Neural crest cell (in vitro differentiated cells): ENCODE data around the gene GJB4. TPM values are rescaled to one million over a fixed set of nuclear protein-coding genes. Genes with fewer than 3 reads are reported as not detected.

Experiments used
- DNase-seq: peaks from one replicate; pipeline ENCODE4 v3.0.0; 2021; ENCODE audit warnings: low read depth, mixed read lengths, low spot score
- H3K27ac Mint-ChIP-seq: one replicate; pipeline ENCODE4 v1.8.0; 2021; ENCODE audit warnings: mild to moderate bottlenecking, mixed read lengths; ENCODE audit not compliant: unreplicated experiment
- H3K27me3 Mint-ChIP-seq: 2 replicates; pipeline ENCODE4 v1.8.0; 2021; ENCODE audit warnings: low read depth, mild to moderate bottlenecking, mixed read lengths
- H3K36me3 Mint-ChIP-seq: 2 replicates; pipeline ENCODE4 v1.8.0; 2021; ENCODE audit warnings: low read depth, mild to moderate bottlenecking, mixed read lengths
- H3K4me1 Mint-ChIP-seq: 2 replicates; pipeline ENCODE4 v1.8.0; 2021; ENCODE audit warnings: mixed read lengths
- H3K4me3 Mint-ChIP-seq: one replicate; pipeline ENCODE4 v1.8.0; 2021; ENCODE audit warnings: mild to moderate bottlenecking, mixed read lengths
- H3K9me3 Mint-ChIP-seq: 2 replicates; pipeline ENCODE4 v1.8.0; 2021; ENCODE audit warnings: mixed read lengths
- total RNA-seq: library from RNA; stranded (reverse); gene quantifications from 2 replicates; pipeline ENCODE4 v1.2.1, GENCODE V29; 2021
- TF ChIP-seq, protein P1 (sequence below): fragments of 200-600 bp; sonication (generic); conservative IDR thresholded peaks from 2 replicates; pipeline ENCODE4 v1.5.0; 2021; ENCODE audit warnings: antibody characterized with exemption, mild to moderate bottlenecking

The GJB4 gene
- total RNA-seq, 1 donor from 2014 or later, result not detected

- Mint-ChIP-seq H3K4me1 (peaks cover 26% of the 10 kb centered on the region), H3K27me3 (peaks cover 55% of the 10 kb centered on the region), H3K36me3 (no peaks in the 10 kb centered on the region), H3K27ac (peak overlapping the region; percentile 17), H3K9me3 (no peaks in the 10 kb centered on the region), H3K4me3 (no peak overlapping the region)
- no peak for DNase-seq
- TF ChIP-seq, protein P1, sequence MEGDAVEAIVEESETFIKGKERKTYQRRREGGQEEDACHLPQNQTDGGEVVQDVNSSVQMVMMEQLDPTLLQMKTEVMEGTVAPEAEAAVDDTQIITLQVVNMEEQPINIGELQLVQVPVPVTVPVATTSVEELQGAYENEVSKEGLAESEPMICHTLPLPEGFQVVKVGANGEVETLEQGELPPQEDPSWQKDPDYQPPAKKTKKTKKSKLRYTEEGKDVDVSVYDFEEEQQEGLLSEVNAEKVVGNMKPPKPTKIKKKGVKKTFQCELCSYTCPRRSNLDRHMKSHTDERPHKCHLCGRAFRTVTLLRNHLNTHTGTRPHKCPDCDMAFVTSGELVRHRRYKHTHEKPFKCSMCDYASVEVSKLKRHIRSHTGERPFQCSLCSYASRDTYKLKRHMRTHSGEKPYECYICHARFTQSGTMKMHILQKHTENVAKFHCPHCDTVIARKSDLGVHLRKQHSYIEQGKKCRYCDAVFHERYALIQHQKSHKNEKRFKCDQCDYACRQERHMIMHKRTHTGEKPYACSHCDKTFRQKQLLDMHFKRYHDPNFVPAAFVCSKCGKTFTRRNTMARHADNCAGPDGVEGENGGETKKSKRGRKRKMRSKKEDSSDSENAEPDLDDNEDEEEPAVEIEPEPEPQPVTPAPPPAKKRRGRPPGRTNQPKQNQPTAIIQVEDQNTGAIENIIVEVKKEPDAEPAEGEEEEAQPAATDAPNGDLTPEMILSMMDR, result peak; percentile 38
These were observed 28.2 kb downstream of the GJB4 start for GRCh38 chr1:34787461-34788420.

DNA sequence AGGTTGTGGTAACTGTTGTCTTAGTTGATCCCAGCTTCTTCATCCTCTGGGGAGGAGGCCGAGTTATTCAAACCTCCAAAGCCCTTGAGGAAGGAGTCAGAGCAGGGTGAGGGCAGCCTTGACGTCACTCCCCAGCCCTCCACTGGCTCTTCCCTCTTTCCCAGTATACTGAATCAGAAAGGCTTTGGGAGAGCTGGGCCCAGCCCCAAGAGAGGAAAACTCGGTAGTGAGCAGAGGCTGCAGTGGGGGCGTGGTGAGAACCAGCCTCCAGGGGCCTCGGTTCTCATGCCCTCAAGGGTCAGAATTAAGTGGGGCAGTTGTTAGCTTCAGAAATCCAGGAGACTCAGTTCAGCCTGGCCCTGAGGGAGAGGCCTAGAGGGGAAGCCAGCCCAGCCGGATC is 31.4 kb downstream of the GJB4 start:
- TF ChIP-seq, protein P1, result no peak
- Mint-ChIP-seq H3K4me3 (no peak overlapping the region), H3K27ac (no peak overlapping the region), H3K4me1 (peaks cover 38% of the 10 kb centered on the region), H3K9me3 (no peaks in the 10 kb centered on the region), H3K27me3 (peaks cover 41% of the 10 kb centered on the region), H3K36me3 (peaks cover 5% of the 10 kb centered on the region)
- DNase-seq, result no peak

GRCh38 chr1:34792424-34792823 is 32.9 kb downstream of the GJB4 start:
- no peak for DNase-seq
- no peaks in the 10 kb centered on the region for H3K9me3 Mint-ChIP-seq
- H3K27ac Mint-ChIP-seq, result peak overlapping the region; percentile 57
- TF ChIP-seq, protein P1, result no peak
- H3K36me3 Mint-ChIP-seq, result peaks cover 5% of the 10 kb centered on the region
- peaks cover 44% of the 10 kb centered on the region for H3K4me1 Mint-ChIP-seq
- H3K27me3 Mint-ChIP-seq, result peaks cover 42% of the 10 kb centered on the region
- H3K4me3 Mint-ChIP-seq, result peak overlapping the region; percentile 82

GRCh38 chr1:34792868-34793727 is 33.6 kb downstream of the GJB4 start, which contains the start of gene GJA4:
Gene GJA4, plus strand, starts transcription at chr1:34792999. Its CDS starts 1,215 bp downstream, at chr1:34794214.
- H3K4me3 Mint-ChIP-seq, result peak within 1 kb of the TSS; percentile 82
- peaks cover 41% of the 10 kb centered on the region for H3K27me3 Mint-ChIP-seq
- TF ChIP-seq, protein P1, result no peak
- H3K27ac Mint-ChIP-seq, result peak within 1 kb of the TSS; percentile 57
- no peak for DNase-seq
- H3K9me3 Mint-ChIP-seq, result no peaks in the 10 kb centered on the region
- H3K4me1 Mint-ChIP-seq, result peaks cover 45% of the 10 kb centered on the region
- H3K36me3 Mint-ChIP-seq, result peaks cover 5% of the 10 kb centered on the region

DNA sequence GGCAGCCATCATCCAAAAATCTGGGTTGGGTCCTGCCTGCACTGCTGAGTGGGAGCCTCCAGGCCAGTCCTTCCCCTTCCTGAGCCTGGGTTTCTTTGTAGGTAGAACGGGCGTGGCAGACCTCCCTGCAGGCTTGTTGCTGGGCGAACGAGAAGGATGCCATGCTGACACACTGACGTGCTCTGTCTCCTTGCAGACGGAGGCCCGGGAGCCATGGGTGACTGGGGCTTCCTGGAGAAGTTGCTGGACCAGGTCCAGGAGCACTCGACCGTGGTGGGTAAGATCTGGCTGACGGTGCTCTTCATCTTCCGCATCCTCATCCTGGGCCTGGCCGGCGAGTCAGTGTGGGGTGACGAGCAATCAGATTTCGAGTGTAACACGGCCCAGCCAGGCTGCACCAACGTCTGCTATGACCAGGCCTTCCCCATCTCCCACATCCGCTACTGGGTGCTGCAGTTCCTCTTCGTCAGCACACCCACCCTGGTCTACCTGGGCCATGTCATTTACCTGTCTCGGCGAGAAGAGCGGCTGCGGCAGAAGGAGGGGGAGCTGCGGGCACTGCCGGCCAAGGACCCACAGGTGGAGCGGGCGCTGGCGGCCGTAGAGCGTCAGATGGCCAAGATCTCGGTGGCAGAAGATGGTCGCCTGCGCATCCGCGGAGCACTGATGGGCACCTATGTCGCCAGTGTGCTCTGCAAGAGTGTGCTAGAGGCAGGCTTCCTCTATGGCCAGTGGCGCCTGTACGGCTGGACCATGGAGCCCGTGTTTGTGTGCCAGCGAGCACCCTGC is 34.7 kb downstream of the GJB4 start:
- Mint-ChIP-seq H3K4me3 (peak overlapping the region; percentile 61), H3K9me3 (no peaks in the 10 kb centered on the region), H3K27ac (no peak overlapping the region), H3K27me3 (peaks cover 39% of the 10 kb centered on the region), H3K36me3 (peaks cover 5% of the 10 kb centered on the region), H3K4me1 (peaks cover 42% of the 10 kb centered on the region)
- no peak for DNase-seq
- TF ChIP-seq, protein P1, result no peak
